ENCODE measurements around the gene CDKN1C.

DNA sequence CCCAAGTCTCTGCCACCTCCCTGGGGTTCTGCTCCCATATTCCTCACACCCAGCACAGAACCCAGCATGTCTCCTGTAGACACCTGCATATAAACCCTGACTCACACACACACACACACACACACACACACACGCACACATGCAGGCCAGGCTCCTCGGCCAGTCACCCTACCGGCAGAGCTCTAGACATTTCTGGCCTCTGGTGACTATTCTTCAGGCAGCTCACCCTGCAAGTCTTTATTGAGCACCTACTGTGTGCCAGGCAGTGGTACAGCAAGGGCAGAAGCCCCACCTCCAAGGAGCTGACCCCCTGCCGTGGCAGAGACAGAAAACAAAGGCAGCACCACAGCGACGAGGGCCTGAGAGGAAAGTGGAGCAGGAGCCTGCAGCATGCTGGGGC is 50.3 kb downstream of the CDKN1C start:
- TF ChIP-seq EZH2 (IDR thresholded peaks at IDR 0.05; ENCODE audit: borderline replicate concordance, insufficient read depth, low read length, poor library complexity, severe bottlenecking) = no peak
- no peak for TF ChIP-seq CTCF (IDR thresholded peaks at IDR 0.05; ENCODE audit: poor library complexity, severe bottlenecking)
- no peak for TF ChIP-seq EP300 (conservative IDR thresholded peaks at IDR 0.05; ENCODE audit: poor library complexity, severe bottlenecking)

Measured in neural cell (in vitro differentiated cells).